Endothelial cell of umbilical vein (primary cell): ENCODE results near the gene CDCP1. TPM values are rescaled to one million over a fixed set of nuclear protein-coding genes. Genes with fewer than 3 reads are reported as not detected.

Source experiments
- BruUV-seq: library from RNA; stranded (reverse); fragments of 400-500 nt; replicated peaks from 2 replicates; lab custom pipeline; 2021; lab: Mats Ljungman, UMichigan
- CTCF ChIA-PET: fragments of 300-600, 350-600 bp; sonication (Branson Sonifier 250); formaldehyde crosslinking; loops from one replicate; lab custom pipeline; 2021; ENCODE audit warnings: antibody characterized with exemption, inconsistent platforms; lab: Charles Lee
- POLR2A ChIA-PET: fragments of 300-600, 350-600 bp; sonication (Branson Sonifier 250); formaldehyde crosslinking; loops from one replicate; lab custom pipeline; 2021; ENCODE audit warnings: antibody characterized with exemption, inconsistent platforms; lab: Charles Lee
- DNase-seq: peaks from one replicate; pipeline ENCODE4 v3.0.0-alpha.2; 2011; ENCODE audit warnings: low read depth, low spot score
- FAIRE-seq: peaks from 2 replicates; lab custom pipeline; 2011; peaks lifted over from hg19 to GRCh38; lab: Jason Lieb, UNC
- H2AFZ ChIP-seq: 2 replicates; pipeline ENCODE4 v1.6.0; 2012; ENCODE audit warnings: low read depth, low read length, control low read depth, inconsistent platforms
- H3K27ac ChIP-seq: 2 replicates; pipeline ENCODE4 v1.5.1; 2011; ENCODE audit warnings: low read depth, mild to moderate bottlenecking, control low read depth, low read length, moderate library complexity; ENCODE audit not compliant: insufficient read depth
- H3K27me3 ChIP-seq, 2 experiments: 2 replicates each; pipeline versions ENCODE4 v1.6.0 to v1.6.1; 2011; ENCODE audit warnings: low read length in 2 of 2, mixed read lengths in 1 of 2; ENCODE audit not compliant: control insufficient read depth in 2 of 2, insufficient read depth in 2 of 2
- H3K36me3 ChIP-seq, 2 experiments: 2 replicates in 1 of 2; 3 replicates in 1 of 2; pipeline ENCODE4 v1.5.1; 2011; ENCODE audit warnings: low read length in 2 of 2, mild to moderate bottlenecking in 1 of 2, moderate library complexity in 1 of 2; ENCODE audit not compliant: control insufficient read depth in 2 of 2, insufficient read depth in 2 of 2; ENCODE audit errors: extremely low read depth in 1 of 2
- H3K4me1 ChIP-seq: 3 replicates; pipeline ENCODE4 v1.5.1; 2011; ENCODE audit warnings: mild to moderate bottlenecking, low read length; ENCODE audit not compliant: control insufficient read depth, insufficient read depth; ENCODE audit errors: extremely low read depth
- H3K4me2 ChIP-seq: 2 replicates; pipeline ENCODE4 v1.6.1; 2011; ENCODE audit warnings: low read length, control low read depth, mixed read lengths; ENCODE audit not compliant: insufficient read depth
- H3K4me3 ChIP-seq, 3 experiments: fragments of 200-600 bp in 1 of 3; sonication (generic), shearing (Covaris generic) in 1 of 3; replicated peaks in 1 of 3; 2 replicates each; pipeline ENCODE4 v1.5.1; 2011 to 2016; ENCODE audit warnings: control low read depth in 3 of 3, low read length in 3 of 3, mild to moderate bottlenecking in 2 of 3, inconsistent platforms in 1 of 3, low read depth in 1 of 3, moderate library complexity in 1 of 3; ENCODE audit not compliant: insufficient read depth in 1 of 3
- H3K79me2 ChIP-seq: 2 replicates; pipeline ENCODE4 v1.6.0; 2012; ENCODE audit warnings: low read length, inconsistent platforms; ENCODE audit not compliant: control insufficient read depth, insufficient read depth
- H3K9ac ChIP-seq: replicated peaks from 2 replicates; pipeline ENCODE3; 2011; ENCODE audit warnings: low read length, control low read depth; ENCODE audit not compliant: insufficient read depth; ENCODE audit errors: extremely low read depth
- H3K9me1 ChIP-seq: replicated peaks from 3 replicates; pipeline ENCODE4 v1.6.0; 2011; ENCODE audit warnings: mild to moderate bottlenecking, low read length; ENCODE audit not compliant: control insufficient read depth, insufficient read depth; ENCODE audit errors: extremely low read depth
- H3K9me3 ChIP-seq: replicated peaks from 2 replicates; pipeline ENCODE4 v1.5.1; 2012; ENCODE audit warnings: low read length, inconsistent platforms; ENCODE audit not compliant: control insufficient read depth, insufficient read depth
- H4K20me1 ChIP-seq: replicated peaks from 2 replicates; pipeline ENCODE3; 2011; ENCODE audit warnings: mild to moderate bottlenecking, low read length; ENCODE audit not compliant: control insufficient read depth, insufficient read depth; ENCODE audit errors: extremely low read depth
- CTCF ChIP-seq, 2 donors: IDR thresholded peaks; 1 replicate in 1 of 2; 2 replicates in 1 of 2; pipeline ENCODE4 v1.5.1; 2011; ENCODE audit warnings: low read length in 2 of 2, mild to moderate bottlenecking in 2 of 2, moderate library complexity in 2 of 2, control low read depth in 1 of 2, inconsistent platforms in 1 of 2, low read depth in 1 of 2; ENCODE audit not compliant: insufficient read depth in 1 of 2; ENCODE audit errors: extremely low read depth in 1 of 2
- EZH2 ChIP-seq: IDR thresholded peaks from 2 replicates; pipeline ENCODE4 v1.6.1; 2012; ENCODE audit warnings: borderline replicate concordance, low read depth, mild to moderate bottlenecking, moderate library complexity, low read length, inconsistent platforms; ENCODE audit not compliant: severe bottlenecking
- FOS ChIP-seq: IDR thresholded peaks from 2 replicates; pipeline ENCODE4 v1.6.1; 2011; ENCODE audit warnings: mild to moderate bottlenecking, low read length, moderate library complexity, borderline replicate concordance; ENCODE audit not compliant: insufficient read depth
- GATA2 ChIP-seq: IDR thresholded peaks from 2 replicates; pipeline ENCODE4 v1.7.0; 2011; ENCODE audit warnings: low read depth, mild to moderate bottlenecking, moderate library complexity, mixed read lengths, low read length; ENCODE audit not compliant: insufficient read length, insufficient read depth
- JUN ChIP-seq: IDR thresholded peaks from 2 replicates; pipeline ENCODE4 v1.6.1; 2011; ENCODE audit warnings: borderline replicate concordance, low read depth; ENCODE audit not compliant: insufficient read length, insufficient read depth
- MAX ChIP-seq: IDR thresholded peaks from 2 replicates; pipeline ENCODE4 v1.6.1; 2011; ENCODE audit not compliant: insufficient read depth, insufficient read length
- MYC ChIP-seq: IDR thresholded peaks from one replicate; pipeline ENCODE4 v1.6.1; 2011; ENCODE audit warnings: mild to moderate bottlenecking, low read depth, low read length
- POLR2A ChIP-seq: IDR thresholded peaks from 2 replicates; pipeline ENCODE4 v1.6.1; 2012; ENCODE audit warnings: low read depth, mild to moderate bottlenecking, control low read depth, low read length
- POLR2AphosphoS5 ChIP-seq: IDR thresholded peaks from 2 replicates; pipeline ENCODE4 v1.6.1; 2012; ENCODE audit warnings: low read depth, mild to moderate bottlenecking, control low read depth, low read length, moderate library complexity; ENCODE audit not compliant: insufficient read depth
- dilution Hi-C: fragments of 300-500 bp; cut with MboI; formaldehyde crosslinking; loops from one replicate; pipeline ENCODE4 v1.15.0; 2019; ENCODE audit warnings: low sequenced_read_pairs; ENCODE audit not compliant: extremely low pct_ligation_motif_present
- intact Hi-C: fragments of 100-400 bp; cut with micrococcal nuclease; formaldehyde crosslinking; loops from one replicate; pipeline ENCODE4 v1.10.0; 2022
- polyA plus RNA-seq, 4 experiments: library from polyadenylated mRNA; depleted of rRNA in 3 of 4; stranded (reverse) in 3 of 4; unstranded in 1 of 4; fragments of >200 nt; gene quantifications; 2 replicates each; pipeline versions ENCODE4 v1.2.1 to v1.2.3, GENCODE V29; 2011 to 2012; ENCODE audit warnings: missing spikeins in 1 of 4
- total RNA-seq: library from RNA; stranded (reverse); gene quantifications from 2 replicates; pipeline ENCODE4 v1.2.3, GENCODE V29; 2021

The CDCP1 gene
- total and polyA plus RNA-seq, 2 donors (not counting 3 experiments of a cell fraction or from before 2014, with no cell fraction given), result 0.01 to 0.22 TPM

- peaks cover 14% of the 10 kb centered on the region for H3K4me1 ChIP-seq
- POLR2A ChIA-PET, result no interaction called here
These were observed 25.6 kb downstream of the CDCP1 start for GRCh38 chr3:45120359-45121158.

More at GRCh38 chr3:45120359-45121158, 25.6 kb downstream of the CDCP1 start:
- Histone ChIP-seq H3K4me3 (no peak overlapping the region), H2AFZ (no peak overlapping the region), H3K79me2 (no peaks in the 10 kb centered on the region), H3K27me3 (peaks cover 0 to 2% of the 10 kb centered on the region in 2 experiments), H3K4me2 (no peak overlapping the region), H3K9me1 (no peaks in the 10 kb centered on the region), H3K9me3 (no peaks in the 10 kb centered on the region), H3K36me3 (no peaks in the 10 kb centered on the region), H3K27ac (no peak overlapping the region), H3K9ac (no peak overlapping the region), H4K20me1 (no peaks in the 10 kb centered on the region)
- BruUV-seq, result no TSS peak
- dilution Hi-C loops, result no loop called here
- FAIRE-seq (no peak), DNase-seq (no peak)
- CTCF ChIA-PET, result interaction anchor here (0.6 to 1.4 kb wide), 3 partner anchors 10 to 90 kb away, joined by 3 to 6 read pairs (median 3); no protein-coding TSS in a partner anchor
- intact Hi-C loops, result no loop called here
- no peak for TF ChIP-seq POLR2AphosphoS5
- no peak for TF ChIP-seq MAX
- TF ChIP-seq POLR2A, result no peak
- TF ChIP-seq MYC, result no peak
- no peak for TF ChIP-seq FOS
- no peak for TF ChIP-seq GATA2
- no peak for TF ChIP-seq JUN
- TF ChIP-seq CTCF (IDR thresholded peaks at IDR 0.05; ENCODE audit: extremely low read depth in 1 of 2, insufficient read depth in 1 of 2, low read depth in 1 of 2, low read length in 2 of 2), result no peak
- no peak for TF ChIP-seq EZH2
